HepG2 (cell line): ENCODE measurements around the gene NDOR1. TPM values are rescaled to one million over a fixed set of nuclear protein-coding genes. Genes with fewer than 3 reads are reported as not detected.

ENCODE experiments used
- ATAC-seq: fragments of 200-7000 bp; cut with Tn5 transposase; 3 replicates; pipeline ENCODE4 v1.9.1; 2020; ENCODE audit warnings: mild to moderate bottlenecking, moderate library complexity
- BruUV-seq: library from RNA; stranded (reverse); fragments of 400-500 nt; replicated peaks from 2 replicates; lab custom pipeline; 2021; lab: Mats Ljungman, UMichigan
- CTCF ChIA-PET: fragments of 300-600 bp; formaldehyde crosslinking; extraction: SDS; loops from one replicate; lab custom pipeline; 2021; ENCODE audit warnings: low total read pairs, inconsistent platforms, low intra/inter-chr PET ratio; lab: Yijun Ruan, JAX
- POLR2A ChIA-PET: fragments of 350-600 bp; sonication (Branson Sonifier 250); formaldehyde crosslinking; loops from one replicate; lab custom pipeline; 2020; ENCODE audit warnings: antibody characterized with exemption, inconsistent platforms; lab: Yijun Ruan, JAX
- DNase-seq: peaks from one replicate; pipeline ENCODE4 v3.0.0-alpha.2; 2015; ENCODE audit warnings: low spot score
- FAIRE-seq: peaks from 3 replicates; lab custom pipeline; 2011; peaks lifted over from hg19 to GRCh38; lab: Jason Lieb, UNC
- H2AFZ ChIP-seq: one replicate; pipeline ENCODE4 v1.6.1; 2011; ENCODE audit warnings: low read length, inconsistent platforms
- H3K27ac ChIP-seq: fragments of 300-600 bp; 3 replicates; pipeline ENCODE4 v1.8.0; 2011; ENCODE audit warnings: mixed run types, mild to moderate bottlenecking, mixed read lengths, low read length, inconsistent platforms; ENCODE audit not compliant: insufficient read depth; ENCODE audit errors: extremely low read length
- H3K27me3 ChIP-seq, 2 experiments: fragments of 200-600 bp in 1 of 2; 2 replicates in 1 of 2; 3 replicates in 1 of 2; pipeline versions ENCODE4 v1.6.0 to v1.8.0; 2011; ENCODE audit warnings: low read length in 2 of 2, mild to moderate bottlenecking in 2 of 2, moderate library complexity in 2 of 2, inconsistent platforms in 1 of 2; ENCODE audit not compliant: insufficient read depth in 2 of 2, control insufficient read depth in 1 of 2
- H3K36me3 ChIP-seq, 2 experiments: fragments of 200-600 bp in 1 of 2; replicated peaks in 1 of 2; 2 replicates in 1 of 2; 3 replicates in 1 of 2; pipeline versions ENCODE4 v1.5.1 to v1.8.0; 2011; ENCODE audit warnings: low read length in 2 of 2, inconsistent platforms in 1 of 2; ENCODE audit not compliant: insufficient read depth in 2 of 2, control insufficient read depth in 1 of 2
- H3K4me1 ChIP-seq: 2 replicates; pipeline ENCODE4 v1.5.1; 2012; ENCODE audit warnings: low read length, inconsistent platforms; ENCODE audit not compliant: insufficient read depth
- H3K4me2 ChIP-seq: 2 replicates; pipeline ENCODE4 v1.6.0; 2011; ENCODE audit warnings: low read depth, low read length, inconsistent platforms
- H3K4me3 ChIP-seq, 3 experiments: fragments of 200-600 bp in 1 of 3; sonication (generic), shearing (Covaris generic) in 1 of 3; replicated peaks in 1 of 3; 2 replicates each; pipeline ENCODE4 v1.5.1; 2011 to 2016; ENCODE audit warnings: low read length in 3 of 3, inconsistent platforms in 2 of 3, low read depth in 2 of 3, mild to moderate bottlenecking in 2 of 3, control low read depth in 1 of 3, mixed read lengths in 1 of 3; ENCODE audit not compliant: insufficient read depth in 1 of 3
- H3K79me2 ChIP-seq: one replicate; pipeline ENCODE4 v1.6.1; 2011; ENCODE audit warnings: low read length, inconsistent platforms; ENCODE audit not compliant: insufficient read depth
- H3K9ac ChIP-seq: 2 replicates; pipeline ENCODE4 v1.6.0; 2011; ENCODE audit warnings: mild to moderate bottlenecking, low read depth, low read length, inconsistent platforms; ENCODE audit not compliant: insufficient read depth
- H3K9me3 ChIP-seq: 2 replicates; pipeline ENCODE4 v1.5.1; 2012; ENCODE audit warnings: mild to moderate bottlenecking, low read length
- H4K20me1 ChIP-seq: 2 replicates; pipeline ENCODE4 v1.6.0; 2011; ENCODE audit warnings: inconsistent platforms, mild to moderate bottlenecking, low read length, moderate library complexity; ENCODE audit not compliant: insufficient read depth
- AGO1 ChIP-seq: fragments of 200-400 bp; formaldehyde crosslinking; IDR thresholded peaks from 2 replicates; pipeline ENCODE4 v1.6.1; 2017; ENCODE audit warnings: mild to moderate bottlenecking, low read depth, low read length, moderate library complexity; ENCODE audit not compliant: poor library complexity, severe bottlenecking
- CHD4 ChIP-seq: fragments of 200-600 bp; sonication (generic); IDR thresholded peaks from 2 replicates; pipeline ENCODE4 v1.7.0; 2017; ENCODE audit warnings: mild to moderate bottlenecking, low read length, borderline replicate concordance
- CSRNP1 ChIP-seq: sonication (generic); formaldehyde crosslinking; IDR thresholded peaks from 2 replicates; pipeline ENCODE4 v1.8.1; 2023; ENCODE audit warnings: mild to moderate bottlenecking, missing genetic modification reagents
- ELF4 ChIP-seq: sonication (generic); formaldehyde crosslinking; IDR thresholded peaks from 2 replicates; pipeline ENCODE4 v1.5.0; 2020; ENCODE audit warnings: missing genetic modification reagents, mild to moderate bottlenecking, moderate library complexity, borderline replicate concordance
- HNF1B ChIP-seq: sonication (generic); formaldehyde crosslinking; IDR thresholded peaks from 2 replicates; pipeline ENCODE4 v1.5.1; 2020; ENCODE audit warnings: mild to moderate bottlenecking, moderate library complexity, missing genetic modification reagents
- HNRNPLL ChIP-seq: fragments of 200-400 bp; formaldehyde crosslinking; IDR thresholded peaks from 2 replicates; pipeline ENCODE4 v1.6.1; 2017; ENCODE audit warnings: mild to moderate bottlenecking, low read depth, low read length; ENCODE audit not compliant: poor library complexity, severe bottlenecking
- JUND ChIP-seq: sonication (generic); formaldehyde crosslinking; IDR thresholded peaks from 2 replicates; pipeline ENCODE4 v1.8.0; 2022; ENCODE audit warnings: mild to moderate bottlenecking, missing genetic modification reagents
- KLF6 ChIP-seq: IDR thresholded peaks from 2 replicates; pipeline ENCODE4 v1.8.0; 2016; ENCODE audit warnings: missing biosample characterization, missing genetic modification reagents
- NFE2L1 ChIP-seq: sonication (generic); formaldehyde crosslinking; IDR thresholded peaks from 2 replicates; pipeline ENCODE4 v1.4.0; 2020; ENCODE audit warnings: missing genetic modification reagents, mild to moderate bottlenecking, borderline replicate concordance
- SAFB2 ChIP-seq: sonication (generic); formaldehyde crosslinking; IDR thresholded peaks from 2 replicates; pipeline ENCODE4 v1.5.1; 2020; ENCODE audit warnings: missing genetic modification reagents, low read depth, mild to moderate bottlenecking, borderline replicate concordance
- UBTF ChIP-seq: sonication (generic); formaldehyde crosslinking; IDR thresholded peaks from 2 replicates; pipeline ENCODE4 v1.4.0; 2020; ENCODE audit warnings: mild to moderate bottlenecking, missing genetic modification reagents
- ZNF263 ChIP-seq: sonication (generic); formaldehyde crosslinking; IDR thresholded peaks from 2 replicates; pipeline ENCODE4 v1.4.0; 2020; ENCODE audit warnings: missing genetic modification reagents
- ZNF770 ChIP-seq: sonication (generic); formaldehyde crosslinking; IDR thresholded peaks from 2 replicates; pipeline ENCODE4 v1.5.0; 2020; ENCODE audit warnings: mild to moderate bottlenecking, missing genetic modification reagents
- ZNF790 ChIP-seq: sonication (generic); formaldehyde crosslinking; IDR thresholded peaks from 2 replicates; pipeline ENCODE4 v1.8.0; 2022; ENCODE audit warnings: missing genetic modification reagents, mild to moderate bottlenecking, borderline replicate concordance
- WGBS: methylation state at CpG from one replicate; pipeline ENCODE4 v1.1.6; 2017; ENCODE audit warnings: low lambda C conversion rate; 5-methylcytosine and 5-hydroxymethylcytosine counted together
- in situ Hi-C: cut with HindIII; loops from 2 replicates; pipeline ENCODE4 v1.10.0; 2017; ENCODE audit warnings: low pct_unique_long_range_greater_than_20kb; ENCODE audit not compliant: extremely low pct_ligation_motif_present
- intact Hi-C: fragments of 100-400 bp; cut with micrococcal nuclease; formaldehyde crosslinking; loops from one replicate; pipeline ENCODE4 v1.10.0; 2022; ENCODE audit not compliant: unreplicated experiment
- polyA plus RNA-seq, 8 experiments: library from polyadenylated mRNA; depleted of rRNA in 3 of 8; stranded (reverse) in 7 of 8; unstranded in 1 of 8; fragments of >200 nt; fragmentation: Illumina TruSeq in 4 of 8; extraction: Trizol in 4 of 8; gene quantifications; 2 replicates each; pipeline versions ENCODE4 v1.2.1 to v1.2.3, GENCODE V29; 2011 to 2016; ENCODE audit warnings: low read depth in 4 of 8, missing spikeins in 1 of 8, mixed read lengths in 1 of 8; ENCODE audit not compliant: insufficient read depth in 1 of 8
- total RNA-seq, 5 experiments: library from RNA; depleted of rRNA; stranded (reverse); fragments of >200 nt; fragmentation: Illumina TruSeq; extraction: Trizol; gene quantifications; 2 replicates each; pipeline ENCODE4 v1.2.3, GENCODE V29; 2016; ENCODE audit warnings: low read depth in 1 of 5

The NDOR1 gene
- total and polyA plus RNA-seq, 2 of the 13 experiments (the other 11 are each of a cell fraction or from before 2014, with no cell fraction given), result 3.6 to 8.7 TPM

- peak overlapping the region; percentile 90 for H3K4me2 ChIP-seq
- H3K9ac ChIP-seq, result peak overlapping the region; percentile 73
- H3K9me3 ChIP-seq, result no peaks in the 10 kb centered on the region
- BruUV-seq, result TSS peak; percentile 30
- in situ Hi-C loops (no loop called here), intact Hi-C loops (loop anchor here (2.0 kb wide), 1 partner anchor 23 kb away; the partner anchor contains the start of gene RNF208)
- peaks cover 4% of the 10 kb centered on the region; the same call in 1 of the 2 replicates for H4K20me1 ChIP-seq
- no peaks in the 10 kb centered on the region; a peak in 1 of 5 replicates for H3K27me3 ChIP-seq
- peak overlapping the region; percentile 71 to 75 (median 72) for H3K4me3 ChIP-seq
- ChIA-PET POLR2A (interaction anchor here (0.9 to 3.0 kb wide), 13 partner anchors 9 to 81 kb away, joined by 3 to 47 read pairs (median 6); partner anchors contain the start of genes ANAPC2, RNF208, SSNA1 and TUBB4B), CTCF (interaction anchor here (1.3 kb wide), 1 partner anchor 11 kb away, joined by 4 read pairs; the partner anchor contains the start of genes ANAPC2 and SSNA1)
- no peaks in the 10 kb centered on the region; a peak in 1 of 5 replicates for H3K36me3 ChIP-seq
- peak overlapping the region; percentile 8 for H3K27ac ChIP-seq
- 3% methylated on average over 11 of the region's 51 CpGs for WGBS
- peaks cover 64% of the 10 kb centered on the region for H3K79me2 ChIP-seq
- no peak overlapping the region for H2AFZ ChIP-seq
- ATAC-seq (no peak), FAIRE-seq (no peak), DNase-seq (no peak)
- H3K4me1 ChIP-seq, result peaks cover 80% of the 10 kb centered on the region
- TF ChIP-seq ELF4 (CRISPR knock-in tag) (no peak), AGO1 (peak; percentile 25), ZNF790 (CRISPR knock-in tag) (0 out of 2 replicates have a peak, but pooled peaks have one; percentile 35), CSRNP1 (CRISPR knock-in tag) (peak; percentile 62; the same call in 1 of the 2 replicates), ZNF263 (CRISPR knock-in tag) (peak; percentile 90), JUND (CRISPR knock-in tag) (no peak), UBTF (peak; percentile 56), ZNF770 (CRISPR knock-in tag) (peak; percentile 52; the same call in 1 of the 2 replicates), HNF1B (CRISPR knock-in tag) (no peak), HNRNPLL (peak; percentile 9), CHD4 (no peak), SAFB2 (no peak), KLF6 (CRISPR knock-in tag) (no peak), NFE2L1 (CRISPR knock-in tag) (no peak)
These were observed 5.9 kb upstream of the NDOR1 start for GRCh38 chr9:137199411-137200121.
